ENCODE data around the gene DMD.

Gene DMD

DNA sequence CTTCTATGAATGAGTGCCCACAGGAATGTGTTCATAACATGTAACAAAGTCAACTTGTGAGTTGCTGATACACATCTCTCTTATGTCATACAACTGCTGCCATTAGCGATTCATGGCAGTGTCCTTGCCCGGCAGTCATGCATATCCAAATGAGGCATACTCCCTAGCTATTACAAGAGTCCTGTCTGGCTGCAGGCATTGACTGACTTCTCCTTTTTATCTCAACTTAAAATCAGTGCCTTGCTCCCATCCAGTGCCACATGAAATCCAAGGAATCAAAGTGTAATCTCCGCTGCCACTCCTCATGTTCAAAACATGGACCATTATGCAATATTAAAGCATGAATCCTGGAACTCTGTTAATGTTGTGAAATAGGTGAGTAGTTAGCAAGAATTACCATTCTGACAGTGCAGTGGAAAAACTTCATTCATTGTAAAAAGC, 1790.6 kb downstream of the DMD start:
- Histone ChIP-seq H2BK120ac (ENCODE audit: insufficient read depth, low read length, poor library complexity) (no peak overlapping the region), H2BK12ac (ENCODE audit: low read length) (no peak overlapping the region), H3K14ac (ENCODE audit: low read length) (no peak overlapping the region), H4K91ac (ENCODE audit: low read depth, low read length) (no peak overlapping the region), H3K4ac (ENCODE audit: low read depth, low read length) (no peak overlapping the region), H2AFZ (ENCODE audit: insufficient read depth, low read length, poor library complexity) (no peak overlapping the region), H3K9ac (ENCODE audit: low read length) (no peak overlapping the region), H2AK5ac (ENCODE audit: low read length) (no peak overlapping the region), H3K23ac (ENCODE audit: low read length) (no peak overlapping the region), H3K18ac (ENCODE audit: low read length) (no peak overlapping the region), H3K27ac (ENCODE audit: low read depth, low read length) (no peak overlapping the region), H4K12ac (ENCODE audit: low read depth, low read length) (no peak overlapping the region), H3K4me2 (ENCODE audit: low read length) (no peak overlapping the region), H3K9me3 (ENCODE audit: insufficient read depth, low read depth, low read length) (no peaks in the 10 kb centered on the region), H3K36me3 (ENCODE audit: control insufficient read depth in 1 of 2, insufficient read depth in 2 of 2, low read length in 2 of 2) (no peaks in the 10 kb centered on the region), H3K4me3 (ENCODE audit: low read depth, low read length) (no peak overlapping the region), H3K79me2 (ENCODE audit: control insufficient read depth, insufficient read depth, low read length, poor library complexity) (no peaks in the 10 kb centered on the region), H4K8ac (ENCODE audit: low read depth, low read length) (no peak overlapping the region), H3K4me1 (ENCODE audit: control insufficient read depth in 1 of 2, insufficient read depth in 2 of 2, low read length in 2 of 2) (peaks cover 0 to 2% of the 10 kb centered on the region in 2 experiments), H3K79me1 (ENCODE audit: low read length) (no peaks in the 10 kb centered on the region), H3K27me3 (ENCODE audit: insufficient read depth, low read length) (no peaks in the 10 kb centered on the region), H2BK5ac (ENCODE audit: low read depth, low read length, poor library complexity) (no peak overlapping the region)
- no CpG with 5 or more reads among the region's 3 CpGs for WGBS (ENCODE audit: extremely low coverage, insufficient coverage, insufficient read length)
- DNase-seq = peak; percentile 64 to 82

DNA sequence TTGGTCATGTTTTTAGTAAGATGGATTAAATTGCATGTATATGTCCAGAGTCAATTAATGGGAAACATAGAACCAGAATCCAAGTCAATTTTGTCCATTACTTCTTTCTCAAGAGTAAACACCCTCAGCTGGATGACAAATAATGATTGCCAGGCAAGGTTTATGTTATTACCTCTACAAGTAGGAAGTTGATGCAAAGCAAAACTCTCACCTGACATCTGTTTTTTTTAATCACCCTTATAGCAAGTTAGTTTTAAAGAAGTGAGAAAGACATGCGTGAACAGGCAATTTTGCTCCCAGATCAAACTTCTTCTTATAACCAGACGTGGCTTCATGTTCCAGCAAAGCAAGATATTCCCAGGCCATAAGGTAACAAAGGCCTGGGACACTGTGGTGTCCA, 1791.0 kb downstream of the DMD start:
- H3K27ac ChIP-seq (ENCODE audit: low read depth, low read length) = no peak overlapping the region
- H3K36me3 ChIP-seq (ENCODE audit: control insufficient read depth in 1 of 2, insufficient read depth in 2 of 2, low read length in 2 of 2) = no peaks in the 10 kb centered on the region
- no peak overlapping the region for H4K8ac ChIP-seq (ENCODE audit: low read depth, low read length)
- H3K4me2 ChIP-seq (ENCODE audit: low read length) = no peak overlapping the region
- H3K9me3 ChIP-seq (ENCODE audit: insufficient read depth, low read depth, low read length) = no peaks in the 10 kb centered on the region
- no peak overlapping the region for H2AK5ac ChIP-seq (ENCODE audit: low read length)
- no peak overlapping the region for H4K91ac ChIP-seq (ENCODE audit: low read depth, low read length)
- H4K12ac ChIP-seq (ENCODE audit: low read depth, low read length) = no peak overlapping the region
- no peak overlapping the region for H2BK12ac ChIP-seq (ENCODE audit: low read length)
- no CpG with 5 or more reads among the region's 2 CpGs for WGBS (ENCODE audit: extremely low coverage, insufficient coverage, insufficient read length)
- no peak overlapping the region for H2AFZ ChIP-seq (ENCODE audit: insufficient read depth, low read length, poor library complexity)
- H3K27me3 ChIP-seq (ENCODE audit: insufficient read depth, low read length) = no peaks in the 10 kb centered on the region
- DNase-seq = no peak
- peaks cover 0 to 2% of the 10 kb centered on the region in 2 experiments for H3K4me1 ChIP-seq (ENCODE audit: control insufficient read depth in 1 of 2, insufficient read depth in 2 of 2, low read length in 2 of 2)
- no peak overlapping the region for H3K4ac ChIP-seq (ENCODE audit: low read depth, low read length)
- no peak overlapping the region for H3K14ac ChIP-seq (ENCODE audit: low read length)
- no peak overlapping the region for H3K18ac ChIP-seq (ENCODE audit: low read length)
- H2BK5ac ChIP-seq (ENCODE audit: low read depth, low read length, poor library complexity) = no peak overlapping the region
- no peak overlapping the region for H3K4me3 ChIP-seq (ENCODE audit: low read depth, low read length)
- H3K79me2 ChIP-seq (ENCODE audit: control insufficient read depth, insufficient read depth, low read length, poor library complexity) = no peaks in the 10 kb centered on the region
- H3K79me1 ChIP-seq (ENCODE audit: low read length) = no peaks in the 10 kb centered on the region
- H3K9ac ChIP-seq (ENCODE audit: low read length) = no peak overlapping the region
- no peak overlapping the region for H2BK120ac ChIP-seq (ENCODE audit: insufficient read depth, low read length, poor library complexity)
- no peak overlapping the region for H3K23ac ChIP-seq (ENCODE audit: low read length)

DNA sequence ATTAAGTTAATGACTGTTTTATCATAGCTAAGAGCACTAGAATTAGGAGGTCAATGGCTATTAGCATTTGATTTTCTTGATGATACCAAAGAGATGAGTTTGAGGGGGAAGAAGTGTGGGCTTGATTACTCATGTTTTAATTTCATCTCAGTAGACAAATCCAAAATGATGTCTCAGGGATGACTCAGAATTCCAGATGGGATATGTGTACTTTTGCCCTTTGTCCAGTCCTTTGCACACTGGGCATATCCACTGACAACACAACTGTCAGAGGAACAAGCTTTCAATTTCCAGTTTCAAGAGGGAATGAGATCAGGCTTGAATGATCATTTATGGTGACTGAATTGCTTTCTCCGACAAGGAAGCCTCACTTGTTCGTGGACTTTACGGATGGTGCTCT, 1814.2 kb downstream of the DMD start:
- H3K27me3 ChIP-seq (ENCODE audit: insufficient read depth, low read length) = no peaks in the 10 kb centered on the region
- DNase-seq = no peak
- no CpG with 5 or more reads among the region's 3 CpGs for WGBS (ENCODE audit: extremely low coverage, insufficient coverage, insufficient read length)

DNA sequence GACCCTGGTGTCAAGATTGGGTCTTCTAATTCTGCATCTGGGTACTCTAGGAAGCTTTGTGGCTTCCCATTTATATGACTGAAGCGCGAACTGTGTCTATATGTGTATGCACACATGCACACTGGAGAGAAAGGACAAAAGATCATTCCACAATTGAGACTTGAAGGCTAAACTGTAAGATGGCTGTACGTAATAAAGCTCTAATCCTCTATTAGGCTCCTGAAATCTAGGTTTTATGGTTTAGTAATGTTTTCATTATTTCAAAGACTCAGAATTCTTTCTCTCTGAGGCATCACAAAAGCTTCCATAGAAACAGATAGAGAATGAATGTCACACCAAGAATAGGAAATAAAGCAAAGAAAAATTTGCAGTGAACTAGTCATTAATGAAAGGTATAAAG, 1818.8 kb downstream of the DMD start:
- WGBS (ENCODE audit: extremely low coverage, insufficient coverage, insufficient read length) = no CpG with 5 or more reads among the region's 3 CpGs
- Histone ChIP-seq H3K79me1 (ENCODE audit: low read length) (no peaks in the 10 kb centered on the region), H2AFZ (ENCODE audit: insufficient read depth, low read length, poor library complexity) (no peak overlapping the region), H3K27me3 (ENCODE audit: insufficient read depth, low read length) (no peaks in the 10 kb centered on the region), H3K9ac (ENCODE audit: low read length) (no peak overlapping the region), H3K4me2 (ENCODE audit: low read length) (no peak overlapping the region), H4K8ac (ENCODE audit: low read depth, low read length) (no peak overlapping the region), H4K91ac (ENCODE audit: low read depth, low read length) (no peak overlapping the region), H3K4me3 (ENCODE audit: low read depth, low read length) (no peak overlapping the region), H2BK120ac (ENCODE audit: insufficient read depth, low read length, poor library complexity) (no peak overlapping the region), H3K18ac (ENCODE audit: low read length) (no peak overlapping the region), H3K14ac (ENCODE audit: low read length) (no peak overlapping the region), H3K27ac (ENCODE audit: low read depth, low read length) (no peak overlapping the region), H3K4ac (ENCODE audit: low read depth, low read length) (no peak overlapping the region), H3K79me2 (ENCODE audit: control insufficient read depth, insufficient read depth, low read length, poor library complexity) (no peaks in the 10 kb centered on the region), H3K36me3 (ENCODE audit: control insufficient read depth in 1 of 2, insufficient read depth in 2 of 2, low read length in 2 of 2) (no peaks in the 10 kb centered on the region), H2AK5ac (ENCODE audit: low read length) (no peak overlapping the region), H3K23ac (ENCODE audit: low read length) (no peak overlapping the region), H2BK5ac (ENCODE audit: low read depth, low read length, poor library complexity) (no peak overlapping the region), H2BK12ac (ENCODE audit: low read length) (no peak overlapping the region), H3K4me1 (ENCODE audit: control insufficient read depth in 1 of 2, insufficient read depth in 2 of 2, low read length in 2 of 2) (no peaks in the 10 kb centered on the region), H4K12ac (ENCODE audit: low read depth, low read length) (no peak overlapping the region), H3K9me3 (ENCODE audit: insufficient read depth, low read depth, low read length) (no peaks in the 10 kb centered on the region)
- DNase-seq = no peak

More for the DNA sequence above, 1814.2 kb downstream of the DMD start:
- H4K91ac ChIP-seq (ENCODE audit: low read depth, low read length) = no peak overlapping the region
- no peak overlapping the region for H2BK5ac ChIP-seq (ENCODE audit: low read depth, low read length, poor library complexity)
- no peaks in the 10 kb centered on the region for H3K79me2 ChIP-seq (ENCODE audit: control insufficient read depth, insufficient read depth, low read length, poor library complexity)
- no peak overlapping the region for H3K4ac ChIP-seq (ENCODE audit: low read depth, low read length)
- H3K23ac ChIP-seq (ENCODE audit: low read length) = no peak overlapping the region
- H4K12ac ChIP-seq (ENCODE audit: low read depth, low read length) = no peak overlapping the region
- no peak overlapping the region for H3K4me3 ChIP-seq (ENCODE audit: low read depth, low read length)
- H2BK120ac ChIP-seq (ENCODE audit: insufficient read depth, low read length, poor library complexity) = no peak overlapping the region
- H2AK5ac ChIP-seq (ENCODE audit: low read length) = no peak overlapping the region
- no peaks in the 10 kb centered on the region for H3K79me1 ChIP-seq (ENCODE audit: low read length)
- H3K14ac ChIP-seq (ENCODE audit: low read length) = no peak overlapping the region
- no peak overlapping the region for H3K27ac ChIP-seq (ENCODE audit: low read depth, low read length)
- no peaks in the 10 kb centered on the region for H3K36me3 ChIP-seq (ENCODE audit: control insufficient read depth in 1 of 2, insufficient read depth in 2 of 2, low read length in 2 of 2)
- H3K9ac ChIP-seq (ENCODE audit: low read length) = no peak overlapping the region
- H4K8ac ChIP-seq (ENCODE audit: low read depth, low read length) = no peak overlapping the region
- no peak overlapping the region for H2BK12ac ChIP-seq (ENCODE audit: low read length)
- H3K4me1 ChIP-seq (ENCODE audit: control insufficient read depth in 1 of 2, insufficient read depth in 2 of 2, low read length in 2 of 2) = no peaks in the 10 kb centered on the region
- H2AFZ ChIP-seq (ENCODE audit: insufficient read depth, low read length, poor library complexity) = no peak overlapping the region
- no peaks in the 10 kb centered on the region for H3K9me3 ChIP-seq (ENCODE audit: insufficient read depth, low read depth, low read length)
- H3K18ac ChIP-seq (ENCODE audit: low read length) = no peak overlapping the region
- no peak overlapping the region for H3K4me2 ChIP-seq (ENCODE audit: low read length)

Data from trophoblast cell (in vitro differentiated cells and primary cell).